Upper lobe of left lung (tissue), 4 donors: ENCODE measurements around the gene PDIK1L.

Source experiments
- EP300 ChIP-seq, 4 donors: sonication (generic); formaldehyde crosslinking; IDR thresholded peaks; one replicate each; pipeline ENCODE4 v1.5.1; 2017; ENCODE audit warnings: antibody characterized with exemption in 4 of 4, control low read depth in 2 of 4
- POLR2A ChIP-seq, 4 donors: fragments of 450-650 bp; IDR thresholded peaks; one replicate each; pipeline ENCODE4 v1.5.1; 2016 to 2017; ENCODE audit warnings: antibody characterized with exemption in 4 of 4, mild to moderate bottlenecking in 2 of 4
- POLR2AphosphoS5 ChIP-seq, 2 donors: sonication (generic); formaldehyde crosslinking; IDR thresholded peaks; one replicate each; pipeline ENCODE4 v1.5.1; 2017; ENCODE audit warnings: antibody characterized with exemption in 2 of 2
- TF ChIP-seq, protein P1 (sequence below), 6 experiments: fragments of 450-650 bp in 4 of 6; fragments of 200-600 bp in 2 of 6; sonication (generic) in 2 of 6; IDR thresholded peaks; one replicate each; pipeline ENCODE4 v1.5.1; 2016 to 2019; ENCODE audit warnings: antibody characterized with exemption in 6 of 6

DNA sequence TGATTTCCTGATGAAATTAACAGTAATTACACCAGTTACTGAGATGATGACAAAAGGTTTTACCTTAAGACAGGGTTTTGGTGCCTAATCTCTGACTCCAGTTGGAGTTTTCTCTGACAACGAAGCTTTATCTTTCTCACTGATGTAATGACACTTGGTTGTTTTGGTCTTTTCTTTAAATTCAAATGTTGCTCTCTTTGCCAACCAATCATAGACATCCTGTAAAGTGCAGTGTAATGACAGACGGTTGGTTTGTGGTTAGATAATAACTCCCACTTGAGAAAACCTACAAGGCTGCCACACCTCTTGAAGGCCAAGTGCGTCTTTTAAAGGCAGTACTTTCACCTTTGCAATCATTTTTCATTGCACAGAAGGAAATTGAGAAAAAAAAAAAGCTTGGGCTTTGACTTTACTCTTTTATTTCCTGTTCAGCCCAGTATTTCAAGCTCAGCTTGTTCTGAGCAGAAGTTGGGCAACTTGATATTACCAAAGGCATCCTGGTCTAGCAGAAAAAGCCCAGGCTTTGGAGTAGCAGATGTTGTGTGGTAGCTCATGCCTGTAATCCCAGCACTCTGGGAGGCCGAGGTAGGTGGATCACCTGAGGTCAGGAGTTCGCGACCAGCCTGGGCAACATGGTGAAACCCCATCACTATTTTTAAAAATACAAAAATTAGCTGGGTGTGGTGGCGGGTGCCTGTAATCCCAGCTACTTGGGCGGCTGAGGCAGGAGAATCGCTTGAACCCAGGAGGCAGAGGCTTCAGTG lies 14.9 kb downstream of the PDIK1L start:
- peak in 1 of 2 donors; percentile 48 for TF ChIP-seq POLR2AphosphoS5 (IDR thresholded peaks at IDR 0.05)
- TF ChIP-seq, protein P1, sequence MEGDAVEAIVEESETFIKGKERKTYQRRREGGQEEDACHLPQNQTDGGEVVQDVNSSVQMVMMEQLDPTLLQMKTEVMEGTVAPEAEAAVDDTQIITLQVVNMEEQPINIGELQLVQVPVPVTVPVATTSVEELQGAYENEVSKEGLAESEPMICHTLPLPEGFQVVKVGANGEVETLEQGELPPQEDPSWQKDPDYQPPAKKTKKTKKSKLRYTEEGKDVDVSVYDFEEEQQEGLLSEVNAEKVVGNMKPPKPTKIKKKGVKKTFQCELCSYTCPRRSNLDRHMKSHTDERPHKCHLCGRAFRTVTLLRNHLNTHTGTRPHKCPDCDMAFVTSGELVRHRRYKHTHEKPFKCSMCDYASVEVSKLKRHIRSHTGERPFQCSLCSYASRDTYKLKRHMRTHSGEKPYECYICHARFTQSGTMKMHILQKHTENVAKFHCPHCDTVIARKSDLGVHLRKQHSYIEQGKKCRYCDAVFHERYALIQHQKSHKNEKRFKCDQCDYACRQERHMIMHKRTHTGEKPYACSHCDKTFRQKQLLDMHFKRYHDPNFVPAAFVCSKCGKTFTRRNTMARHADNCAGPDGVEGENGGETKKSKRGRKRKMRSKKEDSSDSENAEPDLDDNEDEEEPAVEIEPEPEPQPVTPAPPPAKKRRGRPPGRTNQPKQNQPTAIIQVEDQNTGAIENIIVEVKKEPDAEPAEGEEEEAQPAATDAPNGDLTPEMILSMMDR (IDR thresholded peaks at IDR 0.05), result no peak
- TF ChIP-seq POLR2A (IDR thresholded peaks at IDR 0.05), result peak in 1 of 4 donors; percentile 25
- TF ChIP-seq EP300 (IDR thresholded peaks at IDR 0.05), result peak in 1 of 4 donors; percentile 46
